Fibroblast of lung (primary cell): ENCODE data around the gene TRUB2.

Source experiments
- EZH2 ChIP-seq: IDR thresholded peaks from 2 replicates; pipeline ENCODE4 v1.5.1; 2012; ENCODE audit warnings: low read length, control low read depth, mild to moderate bottlenecking; ENCODE audit errors: missing control alignments
- TF ChIP-seq, protein P1 (sequence below), 2 donors: IDR thresholded peaks in 1 of 2; conservative IDR thresholded peaks in 1 of 2; 1 replicate in 1 of 2; 2 replicates in 1 of 2; pipeline ENCODE4 v1.5.1; 2011 to 2012; ENCODE audit warnings: low read length in 2 of 2, control low read depth in 1 of 2, inconsistent platforms in 1 of 2, low read depth in 1 of 2, mild to moderate bottlenecking in 1 of 2

DNA sequence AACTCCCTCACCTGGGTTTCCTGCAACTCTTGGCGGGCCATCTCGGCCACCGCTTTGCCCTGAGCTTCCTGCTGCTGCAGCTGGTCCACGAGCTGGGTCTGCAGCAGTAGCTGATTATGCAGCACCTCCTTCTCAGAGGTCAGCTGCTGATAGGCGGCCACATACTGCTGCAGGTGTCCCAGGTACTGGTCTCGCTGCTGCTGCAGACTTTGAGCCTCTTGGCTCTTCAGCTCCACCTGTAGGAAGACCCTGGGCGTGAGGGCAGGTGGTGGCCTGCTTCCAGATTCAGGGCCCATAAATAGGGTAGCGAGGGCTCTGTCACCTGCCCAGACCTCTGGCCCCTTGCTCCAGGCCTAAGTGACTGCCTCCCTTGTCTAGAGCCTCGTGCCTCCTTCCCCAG lies 63.1 kb downstream of the TRUB2 start:
- no peak for TF ChIP-seq EZH2
- TF ChIP-seq, protein P1, sequence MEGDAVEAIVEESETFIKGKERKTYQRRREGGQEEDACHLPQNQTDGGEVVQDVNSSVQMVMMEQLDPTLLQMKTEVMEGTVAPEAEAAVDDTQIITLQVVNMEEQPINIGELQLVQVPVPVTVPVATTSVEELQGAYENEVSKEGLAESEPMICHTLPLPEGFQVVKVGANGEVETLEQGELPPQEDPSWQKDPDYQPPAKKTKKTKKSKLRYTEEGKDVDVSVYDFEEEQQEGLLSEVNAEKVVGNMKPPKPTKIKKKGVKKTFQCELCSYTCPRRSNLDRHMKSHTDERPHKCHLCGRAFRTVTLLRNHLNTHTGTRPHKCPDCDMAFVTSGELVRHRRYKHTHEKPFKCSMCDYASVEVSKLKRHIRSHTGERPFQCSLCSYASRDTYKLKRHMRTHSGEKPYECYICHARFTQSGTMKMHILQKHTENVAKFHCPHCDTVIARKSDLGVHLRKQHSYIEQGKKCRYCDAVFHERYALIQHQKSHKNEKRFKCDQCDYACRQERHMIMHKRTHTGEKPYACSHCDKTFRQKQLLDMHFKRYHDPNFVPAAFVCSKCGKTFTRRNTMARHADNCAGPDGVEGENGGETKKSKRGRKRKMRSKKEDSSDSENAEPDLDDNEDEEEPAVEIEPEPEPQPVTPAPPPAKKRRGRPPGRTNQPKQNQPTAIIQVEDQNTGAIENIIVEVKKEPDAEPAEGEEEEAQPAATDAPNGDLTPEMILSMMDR (conservative IDR thresholded peaks at IDR 0.05 in 1 of 2, IDR thresholded peaks at IDR 0.05 in 1 of 2; ENCODE audit: low read depth in 1 of 2, low read length in 2 of 2), result no peak
